HCT116 (cell line): Measurements from ENCODE around the gene RBM43. TPM values are rescaled to one million over a fixed set of nuclear protein-coding genes. Genes with fewer than 3 reads are reported as not detected.

Experiments
- ATAC-seq: fragments of 200-7000 bp; cut with Tn5 transposase; 2 replicates; pipeline ENCODE4 v1.9.1; 2020; ENCODE audit warnings: mild to moderate bottlenecking, moderate library complexity
- BruUV-seq: library from RNA; stranded (reverse); fragments of 400-500 nt; replicated peaks from 2 replicates; lab custom pipeline; 2021; lab: Mats Ljungman, UMichigan
- CTCF ChIA-PET: fragments of 300-600 bp; sonication (Branson Sonifier 250); formaldehyde crosslinking; loops from one replicate; lab custom pipeline; 2021; ENCODE audit warnings: antibody characterized with exemption; lab: Charles Lee
- POLR2A ChIA-PET: fragments of 300-600, 350-600 bp; sonication (Branson Sonifier 250); formaldehyde crosslinking; loops from one replicate; lab custom pipeline; 2021; ENCODE audit warnings: antibody characterized with exemption; lab: Charles Lee
- RAD21 ChIA-PET, 2 experiments: fragments of 300-600 bp; sonication (Branson Sonifier 250); formaldehyde crosslinking; loops; one replicate each; lab custom pipeline; 2023; ENCODE audit warnings: low total read pairs in 2 of 2; ENCODE audit not compliant: uncharacterized antibody in 2 of 2, unreplicated experiment in 2 of 2, low non-redundant PET in 1 of 2; lab: Charles Lee
- DNase-seq: peaks from one replicate; pipeline ENCODE4 v3.0.0-alpha.2; 2010; ENCODE audit warnings: low read depth, low spot score
- H2AFZ ChIP-seq: fragments of 200-600 bp; shearing (Covaris generic), sonication (generic); 2 replicates; pipeline ENCODE4 v1.6.1; 2017; ENCODE audit warnings: low read depth, mixed run types, mixed read lengths, antibody characterized with exemption, low read length; ENCODE audit not compliant: poor library complexity, severe bottlenecking
- H3K27ac ChIP-seq: 2 replicates; pipeline ENCODE4 v1.5.1; 2012; ENCODE audit warnings: low read depth, low read length
- H3K27me3 ChIP-seq: fragments of 200-600 bp; sonication (generic); 2 replicates; pipeline ENCODE4 v1.6.1; 2016; ENCODE audit warnings: mixed run types, low read length, mixed read lengths; ENCODE audit not compliant: insufficient read depth
- H3K36me3 ChIP-seq, 2 experiments: fragments of 200-500 bp in 1 of 2; fragments of 200-600 bp in 1 of 2; sonication (Bioruptor generic) in 1 of 2; sonication (generic) in 1 of 2; 2 replicates each; pipeline versions ENCODE4 v1.5.1 to v1.6.1; 2014 to 2016; ENCODE audit warnings: low read length in 2 of 2, inconsistent platforms in 1 of 2, mixed read lengths in 1 of 2, mixed run types in 1 of 2; ENCODE audit not compliant: insufficient read depth in 2 of 2, control insufficient read depth in 1 of 2
- H3K4me1 ChIP-seq, 2 experiments: fragments of 200-600 bp in 1 of 2; sonication (generic) in 1 of 2; 2 replicates each; pipeline versions ENCODE4 v1.5.1 to v1.6.1; 2012 to 2017; ENCODE audit warnings: low read length in 2 of 2, inconsistent platforms in 1 of 2, mild to moderate bottlenecking in 1 of 2, mixed read lengths in 1 of 2, mixed run types in 1 of 2, moderate library complexity in 1 of 2; ENCODE audit not compliant: insufficient read depth in 2 of 2, control insufficient read depth in 1 of 2
- H3K4me2 ChIP-seq: fragments of 200-600 bp; sonication (generic); 2 replicates; pipeline ENCODE4 v1.6.1; 2017; ENCODE audit warnings: mixed run types, low read length, mixed read lengths
- H3K4me3 ChIP-seq, 2 experiments: fragments of 200-600 bp in 1 of 2; sonication (generic) in 1 of 2; replicated peaks in 1 of 2; 2 replicates each; pipeline ENCODE4 v1.5.1; 2011 to 2016; ENCODE audit warnings: low read length in 2 of 2, control low read depth in 1 of 2, low read depth in 1 of 2, mild to moderate bottlenecking in 1 of 2, mixed read lengths in 1 of 2, mixed run types in 1 of 2
- H3K79me2 ChIP-seq: fragments of 200-600 bp; sonication (generic); 2 replicates; pipeline ENCODE4 v1.6.1; 2017; ENCODE audit warnings: mild to moderate bottlenecking, mixed run types, low read length, moderate library complexity, mixed read lengths; ENCODE audit not compliant: insufficient read depth
- H3K9ac ChIP-seq: fragments of 200-600 bp; sonication (generic); 2 replicates; pipeline ENCODE4 v1.6.1; 2016; ENCODE audit warnings: low read length, mixed read lengths
- H3K9me2 ChIP-seq: fragments of 200-600 bp; sonication (generic), shearing (Covaris generic); 2 replicates; pipeline ENCODE4 v1.6.1; 2017; ENCODE audit warnings: mixed run types, mild to moderate bottlenecking, moderate library complexity; ENCODE audit not compliant: insufficient read depth
- H3K9me3 ChIP-seq, 2 experiments: fragments of 200-500 bp in 1 of 2; fragments of 200-600 bp in 1 of 2; sonication (Bioruptor generic) in 1 of 2; sonication (generic) in 1 of 2; 2 replicates each; pipeline ENCODE4 v1.6.1; 2014 to 2017; ENCODE audit warnings: low read length in 2 of 2, mixed read lengths in 2 of 2, inconsistent platforms in 1 of 2, low read depth in 1 of 2, mild to moderate bottlenecking in 1 of 2, mixed run types in 1 of 2, moderate library complexity in 1 of 2; ENCODE audit not compliant: control insufficient read depth in 1 of 2, insufficient read depth in 1 of 2
- H4K20me1 ChIP-seq: fragments of 200-600 bp; sonication (generic), shearing (Covaris generic); 2 replicates; pipeline ENCODE4 v1.6.1; 2017; ENCODE audit warnings: mixed run types, mild to moderate bottlenecking, moderate library complexity; ENCODE audit not compliant: insufficient read depth
- ATF3 ChIP-seq: IDR thresholded peaks from 2 replicates; pipeline ENCODE4 v1.6.1; 2012
- CBX3 ChIP-seq: IDR thresholded peaks from 2 replicates; pipeline ENCODE4 v1.6.1; 2012; ENCODE audit warnings: low read depth
- CEBPB ChIP-seq: IDR thresholded peaks from 2 replicates; pipeline ENCODE4 v1.6.1; 2012; ENCODE audit warnings: low read depth
- CTCF ChIP-seq, 3 experiments: fragments of 200-600 bp in 1 of 3; sonication (generic) in 1 of 3; IDR thresholded peaks in 2 of 3; conservative IDR thresholded peaks in 1 of 3; 2 replicates each; pipeline ENCODE4 v1.5.1; 2012 to 2017; ENCODE audit warnings: low read depth in 2 of 3, low read length in 2 of 3, antibody characterized with exemption in 1 of 3, borderline replicate concordance in 1 of 3, control low read depth in 1 of 3, mild to moderate bottlenecking in 1 of 3, mixed read lengths in 1 of 3, mixed run types in 1 of 3, moderate library complexity in 1 of 3; ENCODE audit not compliant: insufficient read depth in 1 of 3
- EGR1 ChIP-seq: IDR thresholded peaks from 2 replicates; pipeline ENCODE4 v1.6.1; 2012; ENCODE audit warnings: low read depth
- ELF1 ChIP-seq: IDR thresholded peaks from 2 replicates; pipeline ENCODE4 v1.6.1; 2012; ENCODE audit warnings: low read depth, borderline replicate concordance
- EZH2 ChIP-seq: fragments of 200-600 bp; sonication (generic); IDR thresholded peaks from 2 replicates; pipeline ENCODE4 v1.6.1; 2017; ENCODE audit warnings: antibody characterized with exemption, mixed run types
- EZH2phosphoT487 ChIP-seq: fragments of 200-600 bp; IDR thresholded peaks from 2 replicates; pipeline ENCODE4 v1.6.1; 2018; ENCODE audit warnings: antibody characterized with exemption, borderline replicate concordance
- FOSL1 ChIP-seq: IDR thresholded peaks from 2 replicates; pipeline ENCODE4 v1.6.1; 2012; ENCODE audit warnings: low read depth
- JUND ChIP-seq: IDR thresholded peaks from 2 replicates; pipeline ENCODE4 v1.6.1; 2012
- POLR2A ChIP-seq: IDR thresholded peaks from 2 replicates; pipeline ENCODE4 v1.7.0; 2011; ENCODE audit warnings: borderline replicate concordance; ENCODE audit not compliant: insufficient read depth, insufficient read length; ENCODE audit errors: extremely low read depth
- POLR2AphosphoS5 ChIP-seq: IDR thresholded peaks from 2 replicates; pipeline ENCODE4 v1.6.1; 2011; ENCODE audit warnings: mild to moderate bottlenecking, low read depth, low read length, moderate library complexity
- SIN3A ChIP-seq: IDR thresholded peaks from 2 replicates; pipeline ENCODE4 v1.6.1; 2012; ENCODE audit warnings: low read depth
- TCF7L2 ChIP-seq: IDR thresholded peaks from 2 replicates; pipeline ENCODE4 v1.7.0; 2011; ENCODE audit warnings: borderline replicate concordance, inconsistent platforms; ENCODE audit not compliant: insufficient read depth, insufficient read length; ENCODE audit errors: extremely low read depth
- ZBTB33 ChIP-seq: IDR thresholded peaks from 2 replicates; pipeline ENCODE4 v1.6.1; 2011; ENCODE audit warnings: mild to moderate bottlenecking, low read length, moderate library complexity; ENCODE audit not compliant: insufficient replicate concordance; ENCODE audit errors: extremely low read depth
- ZFX ChIP-seq: fragments of 450-650 bp; IDR thresholded peaks from 2 replicates; pipeline ENCODE4 v1.6.1; 2017
- ZNF274 ChIP-seq: fragments of 200-500 bp; sonication (Bioruptor generic); IDR thresholded peaks from 2 replicates; pipeline ENCODE4 v1.6.1; 2014; ENCODE audit warnings: mild to moderate bottlenecking, low read depth, low read length, inconsistent platforms
- intact Hi-C: fragments of 100-400 bp; cut with micrococcal nuclease; formaldehyde crosslinking; loops from 2 replicates; pipeline ENCODE4 v1.10.0; 2022
- total RNA-seq: library from RNA; stranded (reverse); gene quantifications from one replicate; pipeline ENCODE4 v1.2.1, GENCODE V29; 2021; ENCODE audit not compliant: unreplicated experiment

The RBM43 gene
- total RNA-seq, 1 experiment from 2014 or later: 3.3 TPM

DNA sequence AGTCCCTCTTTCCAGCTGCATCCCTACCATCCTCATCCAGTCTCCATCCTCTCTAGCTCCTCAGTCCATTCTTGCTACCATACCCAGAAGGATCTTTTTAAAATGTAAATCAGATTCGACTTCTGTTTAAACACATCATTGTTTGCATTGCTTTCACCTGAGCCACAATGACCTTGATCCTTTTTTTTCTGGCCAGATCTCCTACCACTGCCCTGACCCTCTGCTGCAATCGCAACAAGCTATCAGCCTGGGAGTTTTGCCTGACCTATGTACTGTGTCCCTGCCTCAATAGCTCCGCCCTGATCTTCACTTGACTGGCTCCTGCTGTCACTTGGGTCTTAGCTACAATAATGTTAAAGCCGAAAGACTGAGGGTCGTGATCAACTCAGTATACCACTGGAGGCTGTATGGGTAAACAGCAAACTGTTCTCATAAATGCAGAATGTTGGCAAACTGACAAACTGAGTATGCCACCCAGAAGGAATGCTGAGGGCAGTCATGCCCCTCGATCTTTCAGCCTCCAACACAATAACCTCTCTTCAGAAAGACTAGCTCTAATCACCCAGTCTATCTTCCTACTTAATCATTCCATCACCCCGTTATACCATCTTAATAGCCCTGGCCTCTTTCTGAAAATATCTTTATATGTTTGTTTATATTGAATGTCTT lies 2.6 kb upstream of the RBM43 start:
- no peak for ATAC-seq
- intact Hi-C loops: loop anchor here (10.0 kb wide), 1 partner anchor 141 kb away; the partner anchor contains the start of gene RIF1
- Histone ChIP-seq H3K4me2 (no peak overlapping the region), H3K9me2 (no peaks in the 10 kb centered on the region), H2AFZ (no peak overlapping the region), H3K4me3 (no peak overlapping the region), H3K27me3 (no peaks in the 10 kb centered on the region), H3K9ac (no peak overlapping the region), H4K20me1 (no peaks in the 10 kb centered on the region), H3K79me2 (no peaks in the 10 kb centered on the region), H3K4me1 (peaks cover 7 to 18% of the 10 kb centered on the region in 2 experiments), H3K36me3 (no peaks in the 10 kb centered on the region), H3K27ac (no peak overlapping the region), H3K9me3 (no peaks in the 10 kb centered on the region)
- POLR2A ChIA-PET: no interaction called here
- RAD21 ChIA-PET: no interaction called here
- BruUV-seq: no TSS peak
- DNase-seq: no peak
- CTCF ChIA-PET: interaction anchor here (1.0 kb wide), 1 partner anchor 25 kb away, joined by 4 read pairs; no protein-coding TSS in a partner anchor
- TF ChIP-seq EZH2phosphoT487: no peak
- TF ChIP-seq CBX3: no peak
- no peak for TF ChIP-seq FOSL1
- no peak for TF ChIP-seq JUND
- TF ChIP-seq TCF7L2: no peak
- no peak for TF ChIP-seq ZNF274
- no peak for TF ChIP-seq ELF1

DNA sequence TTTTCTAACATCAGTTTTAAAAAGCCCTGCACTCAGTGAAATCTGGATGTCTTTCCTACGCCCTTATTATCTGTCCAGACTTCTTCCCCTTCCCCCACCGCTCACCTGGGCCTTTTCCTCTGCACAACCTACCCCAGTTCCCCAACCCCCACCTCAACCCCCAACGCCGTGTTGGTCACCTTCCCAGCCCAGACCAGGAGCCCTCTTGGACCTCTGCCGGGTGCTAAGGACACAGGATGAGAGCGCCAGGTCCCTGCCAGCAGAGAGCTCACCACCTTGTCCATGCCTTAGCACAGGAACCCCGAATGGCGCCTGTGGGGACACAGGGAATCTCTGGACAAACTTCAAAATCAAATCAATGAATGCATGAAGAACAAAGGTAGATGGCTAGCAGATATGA lies 966 bp upstream of the RBM43 start:
- H4K20me1 ChIP-seq: no peaks in the 10 kb centered on the region
- H3K9me2 ChIP-seq: no peaks in the 10 kb centered on the region
- intact Hi-C loops: loop anchor here (10.0 kb wide), 1 partner anchor 142 kb away; the partner anchor contains the start of gene RIF1
- H3K4me2 ChIP-seq: no peak overlapping the region
- no peaks in the 10 kb centered on the region for H3K27me3 ChIP-seq
- H3K27ac ChIP-seq: no peak overlapping the region
- ATAC-seq: no peak
- POLR2A ChIA-PET: no interaction called here
- no TSS peak for BruUV-seq
- H3K4me3 ChIP-seq: no peak overlapping the region
- DNase-seq: no peak
- H2AFZ ChIP-seq: no peak overlapping the region
- H3K36me3 ChIP-seq: no peaks in the 10 kb centered on the region
- H3K79me2 ChIP-seq: no peaks in the 10 kb centered on the region
- no peaks in the 10 kb centered on the region for H3K9me3 ChIP-seq
- TF ChIP-seq ZBTB33 (no peak), ATF3 (no peak), SIN3A (no peak), ZFX (no peak), POLR2A (no peak), POLR2AphosphoS5 (no peak), TCF7L2 (no peak), EGR1 (no peak), CTCF (IDR thresholded peaks at IDR 0.05 in 2 of 3, conservative IDR thresholded peaks at IDR 0.05 in 1 of 3; ENCODE audit: borderline replicate concordance in 1 of 3, insufficient read depth in 1 of 3, low read depth in 2 of 3, low read length in 2 of 3) (no peak), EZH2 (no peak), FOSL1 (no peak), CEBPB (no peak)
- CTCF ChIA-PET: no interaction called here
- peaks cover 7 to 18% of the 10 kb centered on the region in 2 experiments for H3K4me1 ChIP-seq
- RAD21 ChIA-PET: no interaction called here
- H3K9ac ChIP-seq: no peak overlapping the region
